GM18951 (cell line): ENCODE data around the gene IQGAP2.

ENCODE experiments used
- POLR2A ChIP-seq: IDR thresholded peaks from 4 replicates; pipeline ENCODE4 v1.6.1; 2011; ENCODE audit warnings: mild to moderate bottlenecking; ENCODE audit not compliant: insufficient read length, insufficient read depth; ENCODE audit errors: extremely low read depth
- in situ Hi-C: fragments of 300-500 bp; cut with MboI; formaldehyde crosslinking; loops from one replicate; pipeline ENCODE4 v1.12.0; 2022; ENCODE audit warnings: low sequenced_read_pairs, mixed read lengths, inconsistent platforms; ENCODE audit not compliant: unreplicated experiment

Gene IQGAP2

GRCh38 chr5:76689321-76690036, 286.4 kb downstream of the IQGAP2 start:
- in situ Hi-C loops: no loop called here
- TF ChIP-seq POLR2A: no peak

GRCh38 chr5:76690037-76690679, 287.1 kb downstream of the IQGAP2 start:
- in situ Hi-C loops: no loop called here
- no peak for TF ChIP-seq POLR2A

- no peak for TF ChIP-seq POLR2A
- in situ Hi-C loops: no loop called here
Observed at GRCh38 chr5:76690704-76691466, 287.8 kb downstream of the IQGAP2 start.

- TF ChIP-seq POLR2A: no peak
- in situ Hi-C loops: no loop called here
Observed at GRCh38 chr5:76691467-76692273, 288.6 kb downstream of the IQGAP2 start.

- in situ Hi-C loops: no loop called here
- TF ChIP-seq POLR2A: no peak
Observed at GRCh38 chr5:76692274-76692540, 289.1 kb downstream of the IQGAP2 start.

- in situ Hi-C loops: no loop called here
- TF ChIP-seq POLR2A: no peak
Observed at GRCh38 chr5:76692651-76693050, 289.6 kb downstream of the IQGAP2 start.

GRCh38 chr5:76693141-76693540, 290.1 kb downstream of the IQGAP2 start:
- TF ChIP-seq POLR2A: no peak
- in situ Hi-C loops: no loop called here

GRCh38 chr5:76694317-76694716, 291.2 kb downstream of the IQGAP2 start:
- in situ Hi-C loops: no loop called here
- no peak for TF ChIP-seq POLR2A

- TF ChIP-seq POLR2A: no peak
Observed at GRCh38 chr5:76695346-76695745, 292.3 kb downstream of the IQGAP2 start.

GRCh38 chr5:76696251-76696650, 293.2 kb downstream of the IQGAP2 start:
- no peak for TF ChIP-seq POLR2A
- in situ Hi-C loops: no loop called here

More at GRCh38 chr5:76695346-76695745, 292.3 kb downstream of the IQGAP2 start:
- in situ Hi-C loops: no loop called here

GRCh38 chr5:76697670-76698069, 294.6 kb downstream of the IQGAP2 start:
- no peak for TF ChIP-seq POLR2A
- in situ Hi-C loops: no loop called here

GRCh38 chr5:76700571-76700970, 297.5 kb downstream of the IQGAP2 start:
- in situ Hi-C loops: no loop called here
- no peak for TF ChIP-seq POLR2A

- in situ Hi-C loops: no loop called here
- no peak for TF ChIP-seq POLR2A
Observed at GRCh38 chr5:76701298-76701697, 298.2 kb downstream of the IQGAP2 start.

- no peak for TF ChIP-seq POLR2A
Observed at GRCh38 chr5:76703707-76704106, 300.6 kb downstream of the IQGAP2 start.

More at GRCh38 chr5:76703707-76704106, 300.6 kb downstream of the IQGAP2 start:
- in situ Hi-C loops: no loop called here
